Calu3 (cell line): ENCODE data around the gene PTPN14. TPM values are rescaled to one million over a fixed set of nuclear protein-coding genes. Genes with fewer than 3 reads are reported as not detected.
"Not testable (repeated sequence)": the region's sequence is repeated elsewhere in the genome, so short reads cannot be mapped to it uniquely, and the experiment has no call there.

Source experiments
- BruUV-seq: library from RNA; stranded (reverse); fragments of 400-500 nt; replicated peaks from 2 replicates; lab custom pipeline; 2021; lab: Mats Ljungman, UMichigan
- CTCF ChIA-PET: fragments of 300-600 bp; sonication (Branson Sonifier 250); formaldehyde crosslinking; loops from one replicate; lab custom pipeline; 2022; ENCODE audit warnings: antibody characterized with exemption; lab: Charles Lee
- DNase-seq: peaks from one replicate; pipeline ENCODE4 v3.0.0; 2022
- H3K27ac Mint-ChIP-seq: one replicate; pipeline ENCODE4 v1.8.0; 2022; ENCODE audit warnings: mixed read lengths; ENCODE audit not compliant: unreplicated experiment
- H3K27me3 Mint-ChIP-seq: one replicate; pipeline ENCODE4 v1.8.0; 2022; ENCODE audit warnings: mixed read lengths; ENCODE audit not compliant: unreplicated experiment
- H3K36me3 Mint-ChIP-seq: one replicate; pipeline ENCODE4 v1.8.0; 2022; ENCODE audit warnings: mild to moderate bottlenecking, moderate library complexity, mixed read lengths; ENCODE audit not compliant: insufficient read depth, unreplicated experiment
- H3K4me1 Mint-ChIP-seq: one replicate; pipeline ENCODE4 v1.8.0; 2022; ENCODE audit warnings: mild to moderate bottlenecking, low read depth, mixed read lengths; ENCODE audit not compliant: unreplicated experiment
- H3K4me3 Mint-ChIP-seq: one replicate; pipeline ENCODE4 v1.8.0; 2022; ENCODE audit warnings: mild to moderate bottlenecking, low read depth, moderate library complexity, mixed read lengths; ENCODE audit not compliant: unreplicated experiment
- H3K9me3 Mint-ChIP-seq: one replicate; pipeline ENCODE4 v1.8.0; 2022; ENCODE audit warnings: low read depth, mixed read lengths; ENCODE audit not compliant: unreplicated experiment
- CTCF ChIP-seq: fragments of 200-600 bp; IDR thresholded peaks from one replicate; pipeline ENCODE4 v1.8.0; 2022; ENCODE audit warnings: antibody characterized with exemption; ENCODE audit not compliant: unreplicated experiment
- intact Hi-C: fragments of 100-400 bp; cut with micrococcal nuclease; formaldehyde crosslinking; loops from one replicate; pipeline ENCODE4 v1.10.0; 2022; ENCODE audit not compliant: unreplicated experiment
- total RNA-seq: library from RNA; stranded (reverse); gene quantifications from 2 replicates; pipeline ENCODE4 v1.2.3, GENCODE V29; 2022

PTPN14 gene
- total RNA-seq, 1 experiment from 2014 or later: 77.4 TPM

- H3K4me1 Mint-ChIP-seq: peaks cover 14% of the 10 kb centered on the region
- intact Hi-C loops: loop anchor here (5.0 kb wide), 1 partner anchor 50 kb away; no protein-coding TSS in a partner anchor
- H3K27ac Mint-ChIP-seq: no peak overlapping the region
- DNase-seq: no peak
- no peaks in the 10 kb centered on the region for H3K27me3 Mint-ChIP-seq
- H3K9me3 Mint-ChIP-seq: no peaks in the 10 kb centered on the region
- CTCF ChIA-PET: no interaction called here
- H3K4me3 Mint-ChIP-seq: no peak overlapping the region
- H3K36me3 Mint-ChIP-seq: peaks cover 59% of the 10 kb centered on the region
- TF ChIP-seq CTCF: no peak
- BruUV-seq: no TSS peak
Measured at GRCh38 chr1:214397497-214397896, 153.9 kb downstream of the PTPN14 start.

- Mint-ChIP-seq H3K36me3 (peaks cover 59% of the 10 kb centered on the region), H3K4me3 (no peak overlapping the region), H3K27me3 (no peaks in the 10 kb centered on the region), H3K9me3 (no peaks in the 10 kb centered on the region), H3K27ac (no peak overlapping the region), H3K4me1 (peaks cover 14% of the 10 kb centered on the region)
- CTCF ChIA-PET: interaction anchor here (0.6 to 0.9 kb wide), 2 partner anchors 8 to 10 kb away, joined by 3 read pairs; no protein-coding TSS in a partner anchor
- intact Hi-C loops: loop anchor here (5.0 kb wide), 1 partner anchor 51 kb away; no protein-coding TSS in a partner anchor
- DNase-seq: no peak
- no TSS peak for BruUV-seq
- TF ChIP-seq CTCF: no peak
Measured at GRCh38 chr1:214396330-214396729, 155.1 kb downstream of the PTPN14 start.

- H3K27me3 Mint-ChIP-seq, CTCF ChIA-PET: not testable (repeated sequence)
Measured at GRCh38 chr1:214394569-214394968, 156.8 kb downstream of the PTPN14 start.

GRCh38 chr1:214393086-214393485 is 158.3 kb downstream of the PTPN14 start:
- Mint-ChIP-seq H3K9me3 (no peaks in the 10 kb centered on the region), H3K36me3 (peaks cover 43% of the 10 kb centered on the region), H3K4me3 (no peak overlapping the region), H3K27me3 (no peaks in the 10 kb centered on the region), H3K27ac (no peak overlapping the region), H3K4me1 (peaks cover 11% of the 10 kb centered on the region)
- intact Hi-C loops: no loop called here
- no peak for TF ChIP-seq CTCF
- CTCF ChIA-PET: interaction anchor here (1.0 kb wide), 1 partner anchor 11 kb away, joined by 3 read pairs; no protein-coding TSS in a partner anchor
- DNase-seq: no peak
- BruUV-seq: no TSS peak

More at GRCh38 chr1:214394569-214394968, 156.8 kb downstream of the PTPN14 start:
- intact Hi-C loops, H3K27ac Mint-ChIP-seq, DNase-seq, H3K9me3 Mint-ChIP-seq, BruUV-seq, H3K4me3 Mint-ChIP-seq: not testable (repeated sequence)
- peaks cover 53% of the 10 kb centered on the region for H3K36me3 Mint-ChIP-seq
- peaks cover 14% of the 10 kb centered on the region for H3K4me1 Mint-ChIP-seq

GRCh38 chr1:214391873-214392645 is 159.3 kb downstream of the PTPN14 start:
- intact Hi-C loops: no loop called here
- H3K9me3 Mint-ChIP-seq: no peaks in the 10 kb centered on the region
- no TSS peak for BruUV-seq
- TF ChIP-seq CTCF: no peak
- H3K4me3 Mint-ChIP-seq: no peak overlapping the region
- no peak overlapping the region for H3K27ac Mint-ChIP-seq
- H3K27me3 Mint-ChIP-seq: no peaks in the 10 kb centered on the region
- H3K4me1 Mint-ChIP-seq: peaks cover under 1% of the 10 kb centered on the region
- peaks cover 44% of the 10 kb centered on the region for H3K36me3 Mint-ChIP-seq
- CTCF ChIA-PET: interaction anchor here (1.0 kb wide), 1 partner anchor 12 kb away, joined by 3 read pairs; no protein-coding TSS in a partner anchor
- DNase-seq: no peak
